Small intestine (tissue), 7 donors: ENCODE results near the gene PGAP2. TPM values are rescaled to one million over a fixed set of nuclear protein-coding genes. Genes with fewer than 3 reads are reported as not detected.
"Not testable (repeated sequence)": the region's sequence is repeated elsewhere in the genome, so short reads cannot be mapped to it uniquely, and the experiment has no call there.

Experiments
- DNase-seq, 2 donors: peaks; one replicate each; pipeline versions ENCODE4 v3.0.0 to v3.0.0-alpha.2; 2013
- FAIRE-seq: peaks from 2 replicates; lab custom pipeline; 2012; peaks lifted over from hg19 to GRCh38; lab: Jason Lieb, UNC
- H3K27ac ChIP-seq, 3 donors: one replicate each; pipeline ENCODE4 v1.5.1; 2013; ENCODE audit warnings: low read length in 2 of 3, mild to moderate bottlenecking in 2 of 3, control low read depth in 1 of 3, inconsistent platforms in 1 of 3, low read depth in 1 of 3, moderate library complexity in 1 of 3
- H3K27me3 ChIP-seq, 3 donors: one replicate each; pipeline ENCODE4 v1.6.1; 2013; ENCODE audit warnings: low read length in 3 of 3, inconsistent platforms in 1 of 3; ENCODE audit not compliant: control insufficient read depth in 3 of 3, insufficient read depth in 3 of 3
- H3K36me3 ChIP-seq, 3 donors: one replicate each; pipeline ENCODE4 v1.6.1; 2013; ENCODE audit warnings: low read length in 3 of 3, inconsistent platforms in 1 of 3, low read depth in 1 of 3, mild to moderate bottlenecking in 1 of 3, moderate library complexity in 1 of 3; ENCODE audit not compliant: control insufficient read depth in 3 of 3, insufficient read depth in 2 of 3
- H3K4me1 ChIP-seq, 3 donors: one replicate each; pipeline ENCODE4 v1.6.1; 2013; ENCODE audit warnings: low read length in 2 of 3, inconsistent platforms in 1 of 3, low read depth in 1 of 3, mild to moderate bottlenecking in 1 of 3, moderate library complexity in 1 of 3; ENCODE audit not compliant: control insufficient read depth in 3 of 3, insufficient read depth in 2 of 3
- H3K4me3 ChIP-seq, 3 donors: one replicate each; pipeline ENCODE4 v1.5.1; 2013; ENCODE audit warnings: low read length in 3 of 3, control low read depth in 1 of 3, inconsistent platforms in 1 of 3, low read depth in 1 of 3, mild to moderate bottlenecking in 1 of 3, moderate library complexity in 1 of 3
- H3K9me3 ChIP-seq, 2 donors: one replicate each; pipeline ENCODE4 v1.6.1; 2013; ENCODE audit warnings: low read depth in 1 of 2, low read length in 1 of 2; ENCODE audit not compliant: control insufficient read depth in 2 of 2, insufficient read depth in 1 of 2
- WGBS, 3 donors: extraction: QIAGEN DNeasy Blood & Tissue Kit; methylation state at CpG; one replicate each; pipeline ENCODE4 v1.1.7; 2013; 5-methylcytosine and 5-hydroxymethylcytosine counted together
- polyA plus RNA-seq, 4 donors: library from polyadenylated mRNA; stranded (reverse) in 3 of 4; unstranded in 1 of 4; fragments of 200-250 nt in 3 of 4; fragments of 120-200 nt in 1 of 4; gene quantifications; one replicate each; pipeline versions ENCODE4 v1.2.1 to v1.2.3, GENCODE V29; 2013
- donor health status: healthy with polysubstance abuse.
- donor health status: control.
- donor health status: control.
- donor health status: Bipolar disorder and iron deficiency.
- donor health status: healthy.

The PGAP2 gene
- polyA plus RNA-seq, 4 donors, result 18.9 to 106 (median 24.1) TPM

DNA sequence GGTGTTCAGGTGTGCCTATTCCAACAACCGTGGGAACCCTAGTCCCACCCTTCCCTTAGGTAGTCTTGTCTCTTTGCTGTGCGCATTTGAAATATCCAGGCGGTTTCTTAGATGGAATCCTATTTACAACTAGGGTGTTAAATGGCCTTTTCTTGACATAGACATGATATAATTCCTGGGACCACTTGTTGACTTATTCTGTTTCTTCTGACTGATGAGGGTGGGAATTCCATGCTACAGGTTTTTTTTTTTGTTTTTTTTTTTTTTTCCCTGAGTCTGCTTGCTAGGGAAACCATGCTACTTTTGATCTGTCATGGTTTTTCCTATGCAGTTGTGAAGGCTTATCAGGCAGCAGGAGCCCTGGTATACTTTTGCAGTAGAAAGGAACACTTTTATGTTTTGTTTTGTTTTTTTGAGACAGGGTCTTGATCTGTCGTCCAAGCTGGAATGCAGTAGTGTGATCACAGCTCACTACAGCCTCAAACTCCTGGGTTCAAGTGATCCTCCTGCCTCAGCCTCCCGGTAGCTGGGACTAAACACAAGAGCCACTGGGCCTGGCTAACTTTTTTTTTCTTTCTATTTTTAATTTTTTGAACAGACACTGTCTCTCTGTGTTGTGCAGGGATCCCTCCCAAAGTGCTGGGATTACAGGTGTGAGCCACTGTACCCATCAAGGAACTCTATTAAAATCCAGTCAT lies 48.6 kb downstream of the PGAP2 start:
- FAIRE-seq (no peak), DNase-seq (no peak)
- 53 to 69% (median 60%) methylated on average over 5 of the region's 5 CpGs for WGBS, 3 donors
- peaks cover 16 to 35% (median 32%) of the 10 kb centered on the region in 3 donors for H3K4me1 ChIP-seq
- peaks cover 0 to 4% (median 0%) of the 10 kb centered on the region in 3 donors for H3K36me3 ChIP-seq
- H3K4me3 ChIP-seq, result peak overlapping the region; percentile 58 to 99 (median 80)
- H3K9me3 ChIP-seq, result no peaks in the 10 kb centered on the region
- no peaks in the 10 kb centered on the region for H3K27me3 ChIP-seq
- H3K27ac ChIP-seq, result no peak overlapping the region

- FAIRE-seq (no peak), DNase-seq (peak in 1 of 2 donors; percentile 34)
- Histone ChIP-seq H3K4me3 (no peak overlapping the region), H3K36me3 (peaks cover 0 to 4% (median 0%) of the 10 kb centered on the region in 3 donors), H3K4me1 (peaks cover 16 to 35% (median 35%) of the 10 kb centered on the region in 3 donors), H3K9me3 (no peaks in the 10 kb centered on the region), H3K27ac (no peak overlapping the region), H3K27me3 (no peaks in the 10 kb centered on the region)
These were observed 49.3 kb downstream of the PGAP2 start for GRCh38 chr11:3857628-3858027.

GRCh38 chr11:3859373-3859881 lies 51.1 kb downstream of the PGAP2 start:
- H3K27ac ChIP-seq, result peak overlapping the region in 1 of 3 donors; percentile 38
- no peak for FAIRE-seq
- H3K36me3 ChIP-seq, result peaks cover 0 to 4% (median 0%) of the 10 kb centered on the region in 3 donors
- H3K9me3 ChIP-seq, result no peaks in the 10 kb centered on the region
- H3K4me1 ChIP-seq, result peaks cover 16 to 39% (median 33%) of the 10 kb centered on the region in 3 donors
- no peaks in the 10 kb centered on the region for H3K27me3 ChIP-seq
- WGBS, 3 donors, result 58 to 64% (median 61%) methylated on average over 4 of the region's 4 CpGs
- no peak overlapping the region for H3K4me3 ChIP-seq
- DNase-seq, result peak in 1 of 2 donors; percentile 33

- DNase-seq (no peak), FAIRE-seq (no peak)
- H3K4me3 ChIP-seq, result no peak overlapping the region
- no peaks in the 10 kb centered on the region for H3K27me3 ChIP-seq
- peaks cover 17 to 47% (median 30%) of the 10 kb centered on the region in 3 donors for H3K4me1 ChIP-seq
- H3K36me3 ChIP-seq, result peaks cover 0 to 4% (median 0%) of the 10 kb centered on the region in 3 donors
- 81 to 95% (median 86%) methylated on average over 2 of the region's 2 CpGs for WGBS, 3 donors
- H3K27ac ChIP-seq, result no peak overlapping the region
- no peaks in the 10 kb centered on the region for H3K9me3 ChIP-seq
These were observed 52.0 kb downstream of the PGAP2 start for GRCh38 chr11:3860375-3860774.

GRCh38 chr11:3860898-3861393 lies 52.6 kb downstream of the PGAP2 start:
- DNase-seq, result peak in 1 of 2 donors; percentile 50
- H3K27ac ChIP-seq, H3K36me3 ChIP-seq, H3K27me3 ChIP-seq, FAIRE-seq, H3K4me3 ChIP-seq, H3K9me3 ChIP-seq: not testable (repeated sequence)
- WGBS, 3 donors, result 65 to 76% (median 74%) methylated on average over 4 of the region's 4 CpGs
- peaks cover 17 to 53% (median 35%) of the 10 kb centered on the region in 3 donors for H3K4me1 ChIP-seq

- DNase-seq, result no peak
- WGBS, 3 donors, result 45 to 75% (median 55%) methylated on average over 1 of the region's 1 CpG
- Histone ChIP-seq H3K4me1 (peaks cover 16 to 56% (median 29%) of the 10 kb centered on the region in 3 donors), H3K36me3 (peaks cover 0 to 4% (median 0%) of the 10 kb centered on the region in 3 donors), H3K27me3 (no peaks in the 10 kb centered on the region), H3K9me3 (no peaks in the 10 kb centered on the region), H3K27ac (no peak overlapping the region), H3K4me3 (no peak overlapping the region)
- no peak for FAIRE-seq
These were observed 53.3 kb downstream of the PGAP2 start for GRCh38 chr11:3861683-3862082.

GRCh38 chr11:3865388-3866193 lies 57.2 kb downstream of the PGAP2 start:
- DNase-seq (no peak), FAIRE-seq (no peak)
- H3K4me3 ChIP-seq, result no peak overlapping the region
- peaks cover 14 to 46% (median 31%) of the 10 kb centered on the region in 3 donors for H3K4me1 ChIP-seq
- no peaks in the 10 kb centered on the region for H3K9me3 ChIP-seq
- 44 to 56% (median 54%) methylated on average over 3 of the region's 3 CpGs for WGBS, 3 donors
- peak overlapping the region; percentile 16 to 66 (median 24) for H3K27ac ChIP-seq
- H3K36me3 ChIP-seq, result no peaks in the 10 kb centered on the region
- no peaks in the 10 kb centered on the region for H3K27me3 ChIP-seq

- H3K36me3 ChIP-seq, result no peaks in the 10 kb centered on the region
- H3K27ac ChIP-seq, result peak overlapping the region in 1 of 3 donors; percentile 40
- FAIRE-seq (no peak), DNase-seq (peak; percentile 64 to 74)
- H3K9me3 ChIP-seq, result no peaks in the 10 kb centered on the region
- H3K27me3 ChIP-seq, result no peaks in the 10 kb centered on the region
- 64 to 70% (median 68%) methylated on average over 5 of the region's 5 CpGs for WGBS, 3 donors
- no peak overlapping the region for H3K4me3 ChIP-seq
- peaks cover 11 to 42% (median 31%) of the 10 kb centered on the region in 3 donors for H3K4me1 ChIP-seq
These were observed 57.8 kb downstream of the PGAP2 start for GRCh38 chr11:3866206-3866605.
